Loucy (cell line): Measurements from ENCODE around the gene HS3ST2.

Experiments
- EZH2phosphoT487 ChIP-seq: fragments of 200-600 bp; IDR thresholded peaks from 2 replicates; pipeline ENCODE4 v1.6.1; 2018; ENCODE audit warnings: antibody characterized with exemption, mild to moderate bottlenecking, moderate library complexity, borderline replicate concordance
- TF ChIP-seq, protein P1 (sequence below): fragments of 200-600 bp; sonication (generic); conservative IDR thresholded peaks from 2 replicates; pipeline ENCODE4 v1.5.1; 2014; ENCODE audit warnings: mild to moderate bottlenecking, antibody characterized with exemption, low read length

DNA sequence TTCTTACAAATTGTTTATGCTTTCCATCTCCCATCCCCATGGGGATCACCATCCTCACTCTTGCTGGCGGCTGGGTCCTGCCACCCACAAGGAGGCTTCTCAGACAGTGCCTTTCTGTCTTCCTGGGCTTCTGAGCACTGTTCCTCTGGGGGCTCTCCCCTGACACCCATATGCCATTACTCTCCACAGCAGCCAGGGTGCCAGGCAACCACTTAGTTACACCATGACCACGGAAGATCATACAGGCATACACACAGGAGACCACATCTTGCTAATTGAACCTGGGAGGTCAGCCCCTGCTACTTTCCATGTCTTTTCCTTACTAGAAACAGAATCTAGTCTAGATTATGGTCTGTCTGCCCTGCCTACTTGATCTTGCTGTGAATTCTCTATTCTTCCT lies 27.7 kb upstream of the HS3ST2 start:
- TF ChIP-seq, protein P1, sequence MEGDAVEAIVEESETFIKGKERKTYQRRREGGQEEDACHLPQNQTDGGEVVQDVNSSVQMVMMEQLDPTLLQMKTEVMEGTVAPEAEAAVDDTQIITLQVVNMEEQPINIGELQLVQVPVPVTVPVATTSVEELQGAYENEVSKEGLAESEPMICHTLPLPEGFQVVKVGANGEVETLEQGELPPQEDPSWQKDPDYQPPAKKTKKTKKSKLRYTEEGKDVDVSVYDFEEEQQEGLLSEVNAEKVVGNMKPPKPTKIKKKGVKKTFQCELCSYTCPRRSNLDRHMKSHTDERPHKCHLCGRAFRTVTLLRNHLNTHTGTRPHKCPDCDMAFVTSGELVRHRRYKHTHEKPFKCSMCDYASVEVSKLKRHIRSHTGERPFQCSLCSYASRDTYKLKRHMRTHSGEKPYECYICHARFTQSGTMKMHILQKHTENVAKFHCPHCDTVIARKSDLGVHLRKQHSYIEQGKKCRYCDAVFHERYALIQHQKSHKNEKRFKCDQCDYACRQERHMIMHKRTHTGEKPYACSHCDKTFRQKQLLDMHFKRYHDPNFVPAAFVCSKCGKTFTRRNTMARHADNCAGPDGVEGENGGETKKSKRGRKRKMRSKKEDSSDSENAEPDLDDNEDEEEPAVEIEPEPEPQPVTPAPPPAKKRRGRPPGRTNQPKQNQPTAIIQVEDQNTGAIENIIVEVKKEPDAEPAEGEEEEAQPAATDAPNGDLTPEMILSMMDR: no peak
- TF ChIP-seq EZH2phosphoT487: no peak
